Activated CD4-positive, alpha-beta T cell treated with anti-CD3 and anti-CD28 coated beads for 24 hours (primary cell): ENCODE results near the gene EMC8.
"Not testable (repeated sequence)": the region's sequence is repeated elsewhere in the genome, so short reads cannot be mapped to it uniquely, and the experiment has no call there.

ENCODE experiments used
- DNase-seq, 2 donors: peaks; one replicate each; pipeline ENCODE4 v3.0.0-alpha.2; 2020; ENCODE audit warnings: low read depth in 2 of 2

The EMC8 gene

GRCh38 chr16:85835227-85835751 lies 35.9 kb upstream of the EMC8 start:
- DNase-seq, result no peak

- DNase-seq, result no peak
Measured at GRCh38 chr16:85834741-85835140, 35.4 kb upstream of the EMC8 start.

GRCh38 chr16:85833219-85833920 lies 34.0 kb upstream of the EMC8 start:
- no peak for DNase-seq

GRCh38 chr16:85832570-85833218 lies 33.4 kb upstream of the EMC8 start:
- DNase-seq, result no peak

- no peak for DNase-seq
Measured at GRCh38 chr16:85830821-85831220, 31.5 kb upstream of the EMC8 start.

GRCh38 chr16:85829751-85830445 lies 30.6 kb upstream of the EMC8 start:
- DNase-seq, result no peak

- no peak for DNase-seq
Measured at GRCh38 chr16:85829171-85829719, 29.9 kb upstream of the EMC8 start.

GRCh38 chr16:85828166-85828565 lies 28.8 kb upstream of the EMC8 start:
- no peak for DNase-seq

GRCh38 chr16:85826686-85827247 lies 27.4 kb upstream of the EMC8 start:
- no peak for DNase-seq

- DNase-seq, result no peak
Measured at GRCh38 chr16:85825326-85825725, 26.0 kb upstream of the EMC8 start.

GRCh38 chr16:85824161-85825135 lies 25.1 kb upstream of the EMC8 start:
- no peak for DNase-seq

- no peak for DNase-seq
Measured at GRCh38 chr16:85823328-85823920, 24.1 kb upstream of the EMC8 start.

- no peak for DNase-seq
Measured at GRCh38 chr16:85822145-85822544, 22.8 kb upstream of the EMC8 start.

GRCh38 chr16:85821390-85822135 lies 22.2 kb upstream of the EMC8 start:
- peak; percentile 76 to 80 for DNase-seq

- no peak for DNase-seq
Measured at GRCh38 chr16:85820604-85821372, 21.4 kb upstream of the EMC8 start.

- DNase-seq, result no peak
Measured at GRCh38 chr16:85819771-85820170, 20.4 kb upstream of the EMC8 start.

- peak; percentile 88 to 92 for DNase-seq
Measured at GRCh38 chr16:85819245-85819644, 19.9 kb upstream of the EMC8 start.

- not testable (repeated sequence) for DNase-seq
Measured at GRCh38 chr16:85817195-85817594, 17.9 kb upstream of the EMC8 start.

- DNase-seq, result no peak
Measured at GRCh38 chr16:85816159-85816558, 16.8 kb upstream of the EMC8 start.
